OCI-LY1 (cell line): ENCODE measurements around the gene TEX9.

Experiments used
- EZH2 ChIP-seq: fragments of 200-600 bp; sonication (generic), shearing (Covaris generic); IDR thresholded peaks from 2 replicates; pipeline ENCODE4 v1.8.0; 2017; ENCODE audit warnings: borderline replicate concordance, mixed run types, mild to moderate bottlenecking, antibody characterized with exemption, low read length, moderate library complexity, mixed read lengths
- TF ChIP-seq, protein P1 (sequence below): fragments of 200-600 bp; sonication (generic), shearing (Covaris generic); IDR thresholded peaks from 2 replicates; pipeline ENCODE4 v1.5.1; 2017; ENCODE audit warnings: mild to moderate bottlenecking, antibody characterized with exemption, low read length, moderate library complexity, mixed read lengths

DNA sequence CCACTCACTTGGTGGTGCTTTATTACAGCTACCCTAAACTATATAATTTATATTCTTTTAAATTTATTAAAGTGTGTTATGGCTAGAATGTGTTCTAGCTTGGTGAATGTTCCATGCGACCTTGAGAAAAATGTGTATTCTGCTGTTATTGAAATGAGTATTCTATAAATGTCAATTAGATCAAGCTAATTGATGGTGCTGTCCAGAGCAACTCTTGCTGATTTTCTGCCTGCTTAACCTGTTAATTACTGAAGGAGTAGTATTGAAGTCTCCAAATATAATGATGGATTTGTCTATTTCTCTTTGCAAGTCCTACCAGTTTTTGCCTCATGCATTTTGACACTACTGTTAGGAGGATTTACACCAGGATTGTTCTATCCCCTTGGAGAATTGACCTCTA, 3.2 kb upstream of the TEX9 start:
- TF ChIP-seq, protein P1, sequence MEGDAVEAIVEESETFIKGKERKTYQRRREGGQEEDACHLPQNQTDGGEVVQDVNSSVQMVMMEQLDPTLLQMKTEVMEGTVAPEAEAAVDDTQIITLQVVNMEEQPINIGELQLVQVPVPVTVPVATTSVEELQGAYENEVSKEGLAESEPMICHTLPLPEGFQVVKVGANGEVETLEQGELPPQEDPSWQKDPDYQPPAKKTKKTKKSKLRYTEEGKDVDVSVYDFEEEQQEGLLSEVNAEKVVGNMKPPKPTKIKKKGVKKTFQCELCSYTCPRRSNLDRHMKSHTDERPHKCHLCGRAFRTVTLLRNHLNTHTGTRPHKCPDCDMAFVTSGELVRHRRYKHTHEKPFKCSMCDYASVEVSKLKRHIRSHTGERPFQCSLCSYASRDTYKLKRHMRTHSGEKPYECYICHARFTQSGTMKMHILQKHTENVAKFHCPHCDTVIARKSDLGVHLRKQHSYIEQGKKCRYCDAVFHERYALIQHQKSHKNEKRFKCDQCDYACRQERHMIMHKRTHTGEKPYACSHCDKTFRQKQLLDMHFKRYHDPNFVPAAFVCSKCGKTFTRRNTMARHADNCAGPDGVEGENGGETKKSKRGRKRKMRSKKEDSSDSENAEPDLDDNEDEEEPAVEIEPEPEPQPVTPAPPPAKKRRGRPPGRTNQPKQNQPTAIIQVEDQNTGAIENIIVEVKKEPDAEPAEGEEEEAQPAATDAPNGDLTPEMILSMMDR = no peak
- no peak for TF ChIP-seq EZH2
